HG02571 (cell line): ENCODE measurements around the gene CCNDBP1.
"Not testable (repeated sequence)": the region's sequence is repeated elsewhere in the genome, so short reads cannot be mapped to it uniquely, and the experiment has no call there.

Experiments
- ATAC-seq: cut with Tn5 transposase; IDR thresholded peaks from one replicate; pipeline ENCODE4 v1.9.1; 2021; ENCODE audit warnings: mild to moderate bottlenecking, moderate library complexity; ENCODE audit not compliant: unreplicated experiment

CCNDBP1 gene

GRCh38 chr15:43185157-43186002 is at the start of gene CCNDBP1:
Gene CCNDBP1 (plus strand): TSS chr15:43185403. CDS start chr15:43185499, 96 bp downstream.
- peak; percentile 92 for ATAC-seq

GRCh38 chr15:43143203-43143941 is 41.8 kb upstream of the CCNDBP1 start:
- no peak for ATAC-seq

- no peak for ATAC-seq
Observed at GRCh38 chr15:43144512-43144911, 40.7 kb upstream of the CCNDBP1 start.

GRCh38 chr15:43146184-43146583 is 39.0 kb upstream of the CCNDBP1 start:
- no peak for ATAC-seq

- no peak for ATAC-seq
Observed at GRCh38 chr15:43150191-43150929, 34.8 kb upstream of the CCNDBP1 start.

GRCh38 chr15:43151688-43152087 is 33.5 kb upstream of the CCNDBP1 start:
- no peak for ATAC-seq

GRCh38 chr15:43153269-43153668 is 31.9 kb upstream of the CCNDBP1 start:
- no peak for ATAC-seq

- ATAC-seq, result no peak
Observed at GRCh38 chr15:43165801-43166325, 19.3 kb upstream of the CCNDBP1 start.

- ATAC-seq, result not testable (repeated sequence)
Observed at GRCh38 chr15:43167261-43167660, 17.9 kb upstream of the CCNDBP1 start.

- ATAC-seq, result no peak
Observed at GRCh38 chr15:43168192-43169107, 16.8 kb upstream of the CCNDBP1 start.

GRCh38 chr15:43169888-43170287 is 15.3 kb upstream of the CCNDBP1 start:
- no peak for ATAC-seq

- not testable (repeated sequence) for ATAC-seq
Observed at GRCh38 chr15:43175656-43176309, 9.4 kb upstream of the CCNDBP1 start.

- ATAC-seq, result not testable (repeated sequence)
Observed at GRCh38 chr15:43177147-43177546, 8.1 kb upstream of the CCNDBP1 start.

- no peak for ATAC-seq
Observed at GRCh38 chr15:43183270-43183669, 1.9 kb upstream of the CCNDBP1 start.

GRCh38 chr15:43184407-43185124 is 637 bp upstream of the CCNDBP1 start:
- ATAC-seq, result no peak

GRCh38 chr15:43186003-43186353 is 775 bp downstream of the CCNDBP1 start:
- ATAC-seq, result peak; percentile 7

GRCh38 chr15:43187544-43188155 is 2.4 kb downstream of the CCNDBP1 start:
- no peak for ATAC-seq

GRCh38 chr15:43189296-43189695 is 4.1 kb downstream of the CCNDBP1 start:
- ATAC-seq, result no peak
